ENCODE data around the gene OBSL1.

OBSL1 gene

GRCh38 chr2:219531639-219532377, 39.5 kb downstream of the OBSL1 start:
- no peak for DNase-seq (ENCODE audit: low read depth in 2 of 2)

GRCh38 chr2:219530048-219530963, 41.0 kb downstream of the OBSL1 start:
- peak; percentile 69 to 77 for DNase-seq (ENCODE audit: low read depth in 2 of 2)

GRCh38 chr2:219527472-219527871, 43.9 kb downstream of the OBSL1 start:
- no peak for DNase-seq (ENCODE audit: low read depth in 2 of 2)

GRCh38 chr2:219527076-219527394, 44.3 kb downstream of the OBSL1 start:
- DNase-seq (ENCODE audit: low read depth in 2 of 2), result no peak

GRCh38 chr2:219526320-219527075, 44.8 kb downstream of the OBSL1 start:
- no peak for DNase-seq (ENCODE audit: low read depth in 2 of 2)

GRCh38 chr2:219525533-219526232, 45.7 kb downstream of the OBSL1 start:
- no peak for DNase-seq (ENCODE audit: low read depth in 2 of 2)

- DNase-seq (ENCODE audit: low read depth in 2 of 2), result no peak
Measured at GRCh38 chr2:219524817-219525216, 46.5 kb downstream of the OBSL1 start.

- no peak for DNase-seq (ENCODE audit: low read depth in 2 of 2)
Measured at GRCh38 chr2:219523031-219523671, 48.2 kb downstream of the OBSL1 start.

GRCh38 chr2:219522111-219523030, 49.0 kb downstream of the OBSL1 start:
- no peak for DNase-seq (ENCODE audit: low read depth in 2 of 2)

- no peak for DNase-seq (ENCODE audit: low read depth in 2 of 2)
Measured at GRCh38 chr2:219521066-219521880, 50.1 kb downstream of the OBSL1 start.

GRCh38 chr2:219520079-219520478, 51.3 kb downstream of the OBSL1 start:
- no peak for DNase-seq (ENCODE audit: low read depth in 2 of 2)

- DNase-seq (ENCODE audit: low read depth in 2 of 2), result no peak
Measured at GRCh38 chr2:219519526-219519916, 51.8 kb downstream of the OBSL1 start.

GRCh38 chr2:219517954-219518778, 53.2 kb downstream of the OBSL1 start:
- no peak for DNase-seq (ENCODE audit: low read depth in 2 of 2)

GRCh38 chr2:219516888-219517287, 54.5 kb downstream of the OBSL1 start:
- no peak for DNase-seq (ENCODE audit: low read depth in 2 of 2)

- no peak for DNase-seq (ENCODE audit: low read depth in 2 of 2)
Measured at GRCh38 chr2:219515874-219516629, 55.3 kb downstream of the OBSL1 start.

- DNase-seq (ENCODE audit: low read depth in 2 of 2), result no peak
Measured at GRCh38 chr2:219514836-219515235, 56.5 kb downstream of the OBSL1 start.

- no peak for DNase-seq (ENCODE audit: low read depth in 2 of 2)
Measured at GRCh38 chr2:219514196-219514761, 57.1 kb downstream of the OBSL1 start, which contains the start of gene ASIC4. Gene ASIC4, plus strand, starts transcription at chr2:219514482. Its CDS starts 243 bp downstream, at chr2:219514725.
